Panc1 (cell line): Measurements from ENCODE around the gene STX18. TPM values are rescaled to one million over a fixed set of nuclear protein-coding genes. Genes with fewer than 3 reads are reported as not detected.

Experiments used
- ATAC-seq: fragments of 200-7000 bp; cut with Tn5 transposase; 2 replicates; pipeline ENCODE4 v1.9.1; 2020; ENCODE audit warnings: mild to moderate bottlenecking, moderate library complexity
- BruUV-seq: library from RNA; stranded (reverse); fragments of 400-500 nt; replicated peaks from 2 replicates; lab custom pipeline; 2021; lab: Mats Ljungman, UMichigan
- CTCF ChIA-PET: fragments of 300-600 bp; sonication (Branson Sonifier 250); formaldehyde crosslinking; loops from one replicate; lab custom pipeline; 2022; ENCODE audit warnings: antibody characterized with exemption; lab: Charles Lee
- POLR2A ChIA-PET: fragments of 300-600 bp; sonication (Branson Sonifier 250); formaldehyde crosslinking; loops from one replicate; lab custom pipeline; 2022; ENCODE audit warnings: antibody characterized with exemption; lab: Charles Lee
- DNase-seq: peaks from one replicate; pipeline ENCODE4 v3.0.0-alpha.2; 2010; ENCODE audit warnings: low read depth, low spot score
- H3K27ac ChIP-seq: 2 replicates; pipeline ENCODE4 v1.5.1; 2011; ENCODE audit warnings: mild to moderate bottlenecking, low read length, inconsistent platforms
- H3K27me3 ChIP-seq: fragments of 200-500 bp; sonication (Bioruptor generic); 2 replicates; pipeline ENCODE4 v1.6.0; 2014; ENCODE audit warnings: low read length, inconsistent platforms; ENCODE audit not compliant: control insufficient read depth, insufficient read depth
- H3K36me3 ChIP-seq: fragments of 200-500 bp; sonication (Bioruptor generic); 2 replicates; pipeline ENCODE4 v1.5.1; 2014; ENCODE audit warnings: inconsistent platforms, mild to moderate bottlenecking, low read length, moderate library complexity; ENCODE audit not compliant: control insufficient read depth, insufficient read depth
- H3K4me1 ChIP-seq: 2 replicates; pipeline ENCODE4 v1.5.1; 2011; ENCODE audit warnings: inconsistent platforms, mild to moderate bottlenecking, low read length, moderate library complexity; ENCODE audit not compliant: control insufficient read depth, insufficient read depth
- H3K4me3 ChIP-seq, 2 experiments: 2 replicates each; pipeline ENCODE4 v1.5.1; 2011 to 2012; ENCODE audit warnings: low read depth in 2 of 2, low read length in 2 of 2, mild to moderate bottlenecking in 2 of 2, inconsistent platforms in 1 of 2, moderate library complexity in 1 of 2
- H3K9me3 ChIP-seq: fragments of 200-500 bp; sonication (Bioruptor generic); 2 replicates; pipeline ENCODE4 v1.5.1; 2014; ENCODE audit warnings: low read depth, mild to moderate bottlenecking, inconsistent platforms, low read length, moderate library complexity; ENCODE audit not compliant: control insufficient read depth, insufficient read depth
- CTCF ChIP-seq: fragments of 450-650 bp; IDR thresholded peaks from 2 replicates; pipeline ENCODE4 v1.5.1; 2017; ENCODE audit warnings: mild to moderate bottlenecking
- POLR2AphosphoS5 ChIP-seq: IDR thresholded peaks from 2 replicates; pipeline ENCODE4 v1.6.1; 2012; ENCODE audit warnings: mild to moderate bottlenecking, low read depth, low read length, moderate library complexity
- REST ChIP-seq, 2 experiments: IDR thresholded peaks; 2 replicates each; pipeline ENCODE4 v1.6.1; 2011 to 2012; ENCODE audit warnings: low read depth in 2 of 2, control low read depth in 1 of 2, low read length in 1 of 2, mild to moderate bottlenecking in 1 of 2, moderate library complexity in 1 of 2; ENCODE audit not compliant: insufficient read depth in 1 of 2
- SIN3A ChIP-seq: IDR thresholded peaks from 2 replicates; pipeline ENCODE4 v1.6.1; 2012; ENCODE audit warnings: low read depth, mild to moderate bottlenecking, low read length, moderate library complexity, borderline replicate concordance; ENCODE audit not compliant: insufficient read depth
- TCF7L2 ChIP-seq: IDR thresholded peaks from 2 replicates; pipeline ENCODE4 v1.6.1; 2011; ENCODE audit warnings: mild to moderate bottlenecking, low read depth, low read length, inconsistent platforms
- in situ Hi-C: cut with HindIII; loops from 2 replicates; pipeline ENCODE4 v1.10.0; 2016; ENCODE audit warnings: low sequenced_read_pairs, low pct_unique_long_range_greater_than_20kb
- intact Hi-C: fragments of 100-400 bp; cut with micrococcal nuclease; formaldehyde crosslinking; loops from one replicate; pipeline ENCODE4 v1.10.0; 2022; ENCODE audit not compliant: unreplicated experiment
- total RNA-seq: library from RNA; stranded (reverse); gene quantifications from one replicate; pipeline ENCODE4 v1.2.1, GENCODE V29; 2021; ENCODE audit not compliant: unreplicated experiment

STX18 gene
- total RNA-seq, 1 experiment from 2014 or later: 15.0 TPM

- POLR2A ChIA-PET: interaction anchor here (1.1 kb wide), 1 partner anchor 8 kb away, joined by 3 read pairs; no protein-coding TSS in a partner anchor
- H3K27ac ChIP-seq: no peak overlapping the region
- no peak for ATAC-seq
- TF ChIP-seq TCF7L2 (no peak), SIN3A (no peak), REST (IDR thresholded peaks at IDR 0.05; ENCODE audit: insufficient read depth in 1 of 2, low read depth in 2 of 2, low read length in 1 of 2) (no peak), POLR2AphosphoS5 (no peak), CTCF (no peak)
- CTCF ChIA-PET: interaction anchor here (0.5 to 0.7 kb wide), 2 partner anchors 9 to 20 kb away, joined by 5 to 6 read pairs; no protein-coding TSS in a partner anchor
- no peaks in the 10 kb centered on the region for H3K36me3 ChIP-seq
- peak overlapping the region; percentile 26 to 36; a peak in 3 of 4 replicates for H3K4me3 ChIP-seq
- no peaks in the 10 kb centered on the region for H3K9me3 ChIP-seq
- intact Hi-C loops (no loop called here), in situ Hi-C loops (no loop called here)
- BruUV-seq: no TSS peak
- H3K4me1 ChIP-seq: no peaks in the 10 kb centered on the region; the same call in 1 of the 2 replicates
- DNase-seq: no peak
- H3K27me3 ChIP-seq: peaks cover 2% of the 10 kb centered on the region; the same call in 1 of the 2 replicates
These were observed 154.1 kb downstream of the STX18 start for GRCh38 chr4:4387531-4388310.

- Histone ChIP-seq H3K4me3 (peak within 1 kb of the TSS; percentile 29 to 36; a peak in 3 of 4 replicates), H3K36me3 (no peaks in the 10 kb centered on the region), H3K27ac (no peak within 1 kb of the TSS), H3K27me3 (peaks cover 2% of the 10 kb centered on the region; the same call in 1 of the 2 replicates), H3K9me3 (no peaks in the 10 kb centered on the region), H3K4me1 (no peaks in the 10 kb centered on the region; the same call in 1 of the 2 replicates)
- no peak for TF ChIP-seq SIN3A
- no peak for TF ChIP-seq REST (IDR thresholded peaks at IDR 0.05; ENCODE audit: insufficient read depth in 1 of 2, low read depth in 2 of 2, low read length in 1 of 2)
- no peak for TF ChIP-seq CTCF
- TF ChIP-seq TCF7L2: no peak
- no peak for TF ChIP-seq POLR2AphosphoS5
- peak; percentile 54 for ATAC-seq
- intact Hi-C loops (no loop called here), in situ Hi-C loops (no loop called here)
- BruUV-seq: no TSS peak
- ChIA-PET CTCF (interaction anchor here (0.5 kb wide), 1 partner anchor 10 kb away, joined by 5 read pairs; no protein-coding TSS in a partner anchor), POLR2A (interaction anchor here (1.1 kb wide), 1 partner anchor 9 kb away, joined by 3 read pairs; no protein-coding TSS in a partner anchor)
- DNase-seq: no peak
These were observed 155.0 kb downstream of the STX18 start, which contains the start of gene NSG1 for GRCh38 chr4:4386736-4387392. NSG1 (plus strand) TSS chr4:4387102; CDS start chr4:4387630, 528 bp downstream.
